Lower leg skin (tissue), 3 donors: Measurements from ENCODE around the gene MATN1.

Source experiments
- CTCF ChIP-seq, 3 donors: fragments of 450-650 bp; IDR thresholded peaks; one replicate each; pipeline ENCODE4 v1.5.1; 2016; ENCODE audit warnings: antibody characterized with exemption in 3 of 3, mild to moderate bottlenecking in 3 of 3, moderate library complexity in 2 of 3
- POLR2A ChIP-seq, 2 donors: fragments of 450-650 bp; IDR thresholded peaks; one replicate each; pipeline ENCODE4 v1.6.1; 2016 to 2017; ENCODE audit warnings: antibody characterized with exemption in 2 of 2, mild to moderate bottlenecking in 1 of 2, moderate library complexity in 1 of 2

- TF ChIP-seq CTCF (IDR thresholded peaks at IDR 0.05) (no peak), POLR2A (IDR thresholded peaks at IDR 0.05) (no peak)
Measured at GRCh38 chr1:30754684-30755171, 31.3 kb upstream of the MATN1 start.
